ENCODE measurements around the gene OTOG. TPM values are rescaled to one million over a fixed set of nuclear protein-coding genes. Genes with fewer than 3 reads are reported as not detected.
A peak's percentile ranks its signal among the peaks of the same experiment; 100 is the strongest.

Gene OTOG
- total RNA-seq, 1 experiment from 2014 or later, result 0.69 TPM

DNA sequence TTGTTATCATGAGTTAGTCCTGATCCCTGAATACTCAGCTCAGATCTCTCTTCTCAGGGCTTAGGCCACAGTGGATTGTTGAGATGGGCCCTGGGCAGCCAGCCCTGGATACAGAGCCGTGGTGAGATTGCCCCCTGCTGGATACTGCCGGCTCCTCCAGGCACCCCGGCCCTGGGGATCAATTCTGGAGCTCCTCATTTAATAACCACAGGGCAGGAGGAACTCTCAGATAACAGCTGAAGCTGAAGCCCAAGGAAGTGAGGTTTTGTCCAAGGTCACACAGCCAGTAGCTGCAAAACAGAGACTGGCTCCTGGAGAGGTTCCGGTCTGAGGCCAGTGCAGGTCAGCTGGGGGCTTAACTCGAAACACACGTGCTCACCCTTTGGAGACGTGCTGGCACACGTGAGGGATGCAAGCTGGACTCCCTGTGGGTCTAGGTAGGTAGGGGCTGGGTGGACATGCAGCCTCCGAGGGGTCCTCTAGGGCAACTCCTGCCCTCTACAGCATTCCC, 18.8 kb upstream of the OTOG start:
- H3K27me3 ChIP-seq (ENCODE audit: control insufficient read depth, insufficient read depth, low read length), result no peaks in the 10 kb centered on the region
- H3K4me3 ChIP-seq (ENCODE audit: insufficient read depth, low read depth, low read length), result no peak overlapping the region
- DNase-seq, result peak; percentile 95
- H3K36me3 ChIP-seq (replicated peaks; ENCODE audit: control insufficient read depth, insufficient read depth, low read length), result no peaks in the 10 kb centered on the region

DNA sequence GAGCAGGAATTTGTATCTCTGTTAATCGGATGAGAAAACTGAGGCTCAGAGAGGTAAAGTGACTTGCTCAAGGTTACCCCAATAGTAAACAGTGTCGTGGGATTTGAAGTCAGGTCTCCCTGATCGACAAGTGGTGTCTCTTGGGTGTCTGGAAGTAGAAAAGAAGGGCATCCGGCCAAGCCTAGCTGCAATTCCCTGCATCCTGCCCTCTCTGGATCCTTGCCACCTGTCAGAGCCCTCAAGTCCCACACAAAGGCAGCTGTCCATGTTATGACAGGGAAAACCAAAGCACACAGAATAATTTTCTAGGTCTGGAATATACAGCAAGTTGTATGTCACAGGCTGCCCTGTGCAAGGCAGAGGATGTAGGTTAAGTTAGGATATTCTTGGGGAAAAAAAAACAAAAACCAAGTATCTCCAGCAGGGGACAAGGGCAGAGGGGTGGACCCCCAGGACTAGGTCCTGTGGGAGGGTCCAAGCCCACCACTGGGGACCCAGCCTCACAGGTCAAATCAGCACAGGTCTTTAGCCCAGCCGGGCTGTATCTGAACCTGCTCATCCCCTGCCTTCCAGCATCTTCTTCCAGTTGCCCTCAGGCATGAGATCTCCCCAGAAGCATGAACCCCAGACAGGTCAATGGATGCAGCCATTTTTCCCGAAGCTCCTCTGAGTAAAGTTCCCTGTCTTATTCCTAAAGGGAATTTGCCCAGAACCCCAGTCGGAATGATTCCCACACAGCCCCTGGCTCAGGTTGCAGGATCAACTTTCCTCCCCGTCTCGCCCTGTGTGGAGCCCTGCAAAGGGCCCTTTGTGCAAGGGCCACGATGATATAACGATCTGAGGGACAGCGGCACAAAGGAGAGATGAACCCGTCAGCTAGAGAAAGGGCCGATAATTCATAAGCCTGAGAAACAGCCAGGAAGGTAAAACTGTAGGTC, 17.9 kb upstream of the OTOG start:
- no peak overlapping the region for H3K4me3 ChIP-seq (ENCODE audit: insufficient read depth, low read depth, low read length)
- H3K27me3 ChIP-seq (ENCODE audit: control insufficient read depth, insufficient read depth, low read length), result no peaks in the 10 kb centered on the region
- no peak for DNase-seq
- H3K36me3 ChIP-seq (replicated peaks; ENCODE audit: control insufficient read depth, insufficient read depth, low read length), result no peaks in the 10 kb centered on the region

- H3K27me3 ChIP-seq (ENCODE audit: control insufficient read depth, insufficient read depth, low read length), result no peaks in the 10 kb centered on the region
- no peaks in the 10 kb centered on the region for H3K36me3 ChIP-seq (replicated peaks; ENCODE audit: control insufficient read depth, insufficient read depth, low read length)
These were observed 17.2 kb upstream of the OTOG start for GRCh38 chr11:17529844-17530185.

DNA sequence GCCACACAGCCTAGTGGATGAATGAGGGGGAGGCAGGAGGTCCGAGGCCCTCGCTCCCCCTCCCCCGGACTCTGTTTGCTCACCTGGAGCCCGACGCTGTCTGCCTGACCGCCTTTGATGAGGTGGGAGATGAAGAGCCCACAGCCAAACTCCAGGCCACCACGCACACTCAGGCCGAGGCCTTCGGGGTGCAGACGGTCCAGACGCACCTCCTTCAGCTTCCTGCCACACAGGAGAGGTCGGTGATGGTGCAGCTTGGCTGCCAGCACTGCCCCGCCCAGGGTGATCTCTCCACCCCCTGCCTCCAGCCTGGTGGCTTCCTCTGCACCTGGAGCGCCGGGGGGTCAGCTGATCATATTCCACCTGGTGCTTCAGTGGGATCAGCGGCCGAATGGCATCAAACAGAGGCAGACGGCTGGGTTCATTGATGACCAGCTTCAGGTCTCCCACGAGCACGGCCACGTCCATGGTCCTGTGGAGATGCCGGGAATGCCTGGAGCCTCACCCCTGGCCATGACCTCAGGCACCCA, 15.9 kb upstream of the OTOG start:
- Histone ChIP-seq H3K36me3 (replicated peaks; ENCODE audit: control insufficient read depth, insufficient read depth, low read length) (no peaks in the 10 kb centered on the region), H3K4me3 (ENCODE audit: insufficient read depth, low read depth, low read length) (no peak overlapping the region), H3K27me3 (ENCODE audit: control insufficient read depth, insufficient read depth, low read length) (no peaks in the 10 kb centered on the region)
- DNase-seq, result no peak

More at GRCh38 chr11:17529844-17530185, 17.2 kb upstream of the OTOG start:
- no peak for DNase-seq
- H3K4me3 ChIP-seq (ENCODE audit: insufficient read depth, low read depth, low read length), result no peak overlapping the region

DNA sequence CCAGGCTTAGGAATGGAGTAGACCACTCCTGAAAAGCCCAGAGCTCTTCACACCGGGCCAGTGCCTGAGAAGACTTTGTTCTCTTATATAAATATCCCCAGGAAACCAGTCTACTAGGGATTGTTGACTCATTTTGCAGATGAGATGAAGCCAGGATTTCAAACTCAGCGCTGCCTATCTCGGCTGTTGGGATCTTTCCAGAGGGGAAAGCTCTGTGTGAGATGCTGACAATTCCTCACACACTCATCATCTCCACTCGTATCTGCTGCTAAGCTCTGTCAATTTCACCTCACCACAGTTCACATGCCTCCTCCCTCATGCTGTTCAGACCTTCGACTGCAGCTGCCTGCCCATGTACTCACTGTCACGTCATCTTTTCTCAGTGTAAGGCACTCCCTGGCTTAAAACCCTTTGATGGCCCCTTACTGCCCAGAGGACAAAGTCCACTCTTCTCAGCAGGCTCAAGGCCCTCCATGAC, 15.4 kb upstream of the OTOG start:
- Histone ChIP-seq H3K4me3 (ENCODE audit: insufficient read depth, low read depth, low read length) (no peak overlapping the region), H3K36me3 (replicated peaks; ENCODE audit: control insufficient read depth, insufficient read depth, low read length) (no peaks in the 10 kb centered on the region), H3K27me3 (ENCODE audit: control insufficient read depth, insufficient read depth, low read length) (no peaks in the 10 kb centered on the region)
- no peak for DNase-seq

DNA sequence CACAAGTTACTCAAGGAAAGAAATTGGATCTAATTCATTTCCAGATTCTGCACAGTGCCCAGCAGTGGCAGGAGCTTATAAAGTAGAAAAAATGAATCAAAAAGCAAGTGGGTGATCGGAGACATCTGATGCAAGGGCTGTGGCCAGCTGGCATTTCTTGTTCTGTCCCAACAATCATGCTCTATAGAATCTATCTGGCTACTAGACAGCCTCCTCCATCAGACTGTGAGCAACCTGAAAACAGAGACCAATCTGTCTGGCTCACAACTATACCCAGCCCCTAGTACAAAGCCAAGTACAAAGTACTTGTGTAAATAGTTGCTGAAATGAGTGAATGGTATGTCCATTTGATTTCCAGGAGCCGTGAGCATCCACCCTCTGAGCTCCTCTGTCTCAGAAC, 14.3 kb upstream of the OTOG start:
- Histone ChIP-seq H3K4me3 (ENCODE audit: insufficient read depth, low read depth, low read length) (no peak overlapping the region), H3K27me3 (ENCODE audit: control insufficient read depth, insufficient read depth, low read length) (no peaks in the 10 kb centered on the region), H3K36me3 (replicated peaks; ENCODE audit: control insufficient read depth, insufficient read depth, low read length) (no peaks in the 10 kb centered on the region)
- DNase-seq, result no peak

DNA sequence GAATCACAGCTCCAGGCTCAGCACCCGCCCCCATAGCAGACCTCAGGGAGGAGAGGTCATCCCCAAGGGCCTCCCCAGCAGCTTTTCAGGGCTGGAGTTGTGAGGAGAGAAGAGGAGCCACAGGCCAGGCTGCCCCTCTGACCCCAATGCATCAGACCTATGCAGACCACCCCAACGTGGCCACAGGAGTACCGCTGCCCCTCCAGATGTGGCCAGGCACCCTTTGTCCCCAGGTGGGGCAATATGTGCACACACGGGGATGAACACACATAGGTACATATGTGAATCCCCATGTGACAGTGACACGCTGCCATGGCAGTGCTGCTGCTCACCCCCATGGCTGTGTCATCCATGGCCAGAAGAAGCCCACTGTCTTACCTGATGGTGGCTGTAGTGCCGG, 13.7 kb upstream of the OTOG start:
- Histone ChIP-seq H3K36me3 (replicated peaks; ENCODE audit: control insufficient read depth, insufficient read depth, low read length) (no peaks in the 10 kb centered on the region), H3K4me3 (ENCODE audit: insufficient read depth, low read depth, low read length) (no peak overlapping the region), H3K27me3 (ENCODE audit: control insufficient read depth, insufficient read depth, low read length) (no peaks in the 10 kb centered on the region)
- DNase-seq, result no peak

GRCh38 chr11:17533778-17534415, 13.2 kb upstream of the OTOG start:
- no peak overlapping the region for H3K4me3 ChIP-seq (ENCODE audit: insufficient read depth, low read depth, low read length)
- H3K36me3 ChIP-seq (replicated peaks; ENCODE audit: control insufficient read depth, insufficient read depth, low read length), result no peaks in the 10 kb centered on the region
- DNase-seq, result no peak
- no peaks in the 10 kb centered on the region for H3K27me3 ChIP-seq (ENCODE audit: control insufficient read depth, insufficient read depth, low read length)

- Histone ChIP-seq H3K4me3 (ENCODE audit: insufficient read depth, low read depth, low read length) (no peak overlapping the region), H3K36me3 (replicated peaks; ENCODE audit: control insufficient read depth, insufficient read depth, low read length) (no peaks in the 10 kb centered on the region), H3K27me3 (ENCODE audit: control insufficient read depth, insufficient read depth, low read length) (no peaks in the 10 kb centered on the region)
- DNase-seq, result no peak
These were observed 11.6 kb upstream of the OTOG start for GRCh38 chr11:17535488-17535887.

GRCh38 chr11:17537261-17537660, 9.8 kb upstream of the OTOG start:
- Histone ChIP-seq H3K36me3 (replicated peaks; ENCODE audit: control insufficient read depth, insufficient read depth, low read length) (no peaks in the 10 kb centered on the region), H3K27me3 (ENCODE audit: control insufficient read depth, insufficient read depth, low read length) (no peaks in the 10 kb centered on the region; the same call in 1 of the 2 replicates), H3K4me3 (ENCODE audit: insufficient read depth, low read depth, low read length) (no peak overlapping the region)
- no peak for DNase-seq

DNA sequence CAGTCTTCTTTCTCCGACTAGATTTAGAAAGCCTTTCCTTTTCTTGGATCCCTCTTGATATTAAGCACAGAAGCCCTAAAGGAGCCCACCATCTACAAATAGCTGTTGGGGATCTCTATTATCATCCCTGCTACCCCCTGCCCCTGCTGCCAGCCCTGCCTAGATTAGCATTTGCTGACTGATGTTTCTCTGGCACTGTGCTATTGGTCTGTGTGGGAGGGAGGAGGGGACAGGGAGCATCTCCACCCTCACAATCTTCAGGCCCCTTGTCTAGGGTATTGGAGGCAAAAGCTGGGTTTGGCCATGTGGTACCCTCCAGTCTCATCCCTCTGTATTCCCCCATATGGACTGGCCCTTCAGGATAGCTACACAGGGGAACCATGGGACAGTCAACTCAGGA, 9.0 kb upstream of the OTOG start:
- Histone ChIP-seq H3K27me3 (ENCODE audit: control insufficient read depth, insufficient read depth, low read length) (peaks cover 4% of the 10 kb centered on the region; the same call in 1 of the 2 replicates), H3K4me3 (ENCODE audit: insufficient read depth, low read depth, low read length) (no peak overlapping the region), H3K36me3 (replicated peaks; ENCODE audit: control insufficient read depth, insufficient read depth, low read length) (no peaks in the 10 kb centered on the region)
- peak; percentile 64 for DNase-seq

DNA sequence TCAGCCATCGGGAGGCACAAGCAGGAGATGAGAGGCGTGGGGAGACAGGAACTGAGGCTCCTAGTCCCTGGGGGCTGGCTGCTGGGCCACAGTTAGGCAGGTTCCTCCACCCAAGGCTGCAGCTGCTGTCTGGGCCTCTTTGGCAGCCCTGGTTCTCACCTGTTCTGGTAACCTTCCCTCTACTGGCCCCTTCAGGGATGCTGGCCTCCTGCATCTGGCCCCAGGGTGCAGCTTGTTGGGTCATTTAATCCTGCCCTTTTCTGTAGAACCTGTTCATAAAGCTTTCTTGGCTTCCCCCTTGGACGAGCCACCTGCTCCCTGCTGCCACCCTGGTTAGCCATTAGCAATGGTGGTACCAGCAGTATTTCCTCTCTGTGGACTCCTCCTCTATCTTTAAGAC, 8.3 kb upstream of the OTOG start:
- no peak for DNase-seq
- no peak overlapping the region for H3K4me3 ChIP-seq (ENCODE audit: insufficient read depth, low read depth, low read length)
- H3K36me3 ChIP-seq (replicated peaks; ENCODE audit: control insufficient read depth, insufficient read depth, low read length), result no peaks in the 10 kb centered on the region
- peaks cover 7% of the 10 kb centered on the region for H3K27me3 ChIP-seq (ENCODE audit: control insufficient read depth, insufficient read depth, low read length)

DNA sequence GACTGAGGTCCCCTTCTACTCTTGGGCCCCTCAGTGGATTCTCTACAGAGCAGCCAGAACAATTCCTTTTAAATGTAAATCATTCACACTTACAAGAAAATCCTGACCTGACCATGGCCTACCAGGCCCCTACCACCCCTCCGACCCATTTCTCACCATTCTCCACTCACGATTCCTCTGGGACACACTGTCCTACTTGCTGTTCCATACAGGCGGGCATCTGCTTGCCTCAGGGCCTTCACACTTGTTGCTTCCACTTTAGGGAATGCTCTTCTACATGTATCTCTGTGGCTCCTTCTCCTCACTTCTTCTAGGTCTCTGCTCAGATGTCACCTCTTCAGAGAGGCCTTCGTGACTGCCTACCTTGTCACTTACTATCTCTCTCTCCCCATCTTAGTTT, 6.3 kb upstream of the OTOG start:
- DNase-seq, result no peak
- Histone ChIP-seq H3K36me3 (replicated peaks; ENCODE audit: control insufficient read depth, insufficient read depth, low read length) (no peaks in the 10 kb centered on the region), H3K27me3 (ENCODE audit: control insufficient read depth, insufficient read depth, low read length) (peaks cover 16% of the 10 kb centered on the region), H3K4me3 (ENCODE audit: insufficient read depth, low read depth, low read length) (no peak overlapping the region)

DNA sequence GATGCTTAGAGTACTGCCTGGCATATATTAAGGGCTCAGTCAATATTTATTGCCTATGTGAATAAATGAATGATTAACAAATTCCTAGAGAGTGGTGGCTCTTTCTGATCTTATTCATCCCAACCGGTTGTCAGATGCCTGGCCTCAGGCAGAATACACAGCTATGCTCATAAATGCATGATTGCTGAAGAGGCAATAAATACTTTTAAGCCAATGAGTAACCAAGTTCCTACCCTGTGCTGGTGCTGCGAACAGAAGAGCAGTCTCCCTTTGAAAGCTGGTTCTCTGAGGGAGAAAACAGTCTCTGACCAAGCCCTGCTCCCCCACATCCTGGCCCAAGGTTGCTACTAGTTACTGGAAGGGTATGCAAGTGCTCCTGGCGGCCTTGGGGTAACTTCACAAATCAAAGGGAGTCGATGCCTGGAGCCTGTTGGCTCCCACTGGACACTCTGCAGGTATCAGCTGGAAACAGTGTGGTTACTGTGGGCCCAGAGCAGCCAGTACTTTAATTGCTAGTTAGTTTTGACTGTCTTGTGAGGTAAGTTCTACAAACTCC, 5.7 kb upstream of the OTOG start:
- Histone ChIP-seq H3K4me3 (ENCODE audit: insufficient read depth, low read depth, low read length) (no peak overlapping the region), H3K27me3 (ENCODE audit: control insufficient read depth, insufficient read depth, low read length) (peaks cover 16% of the 10 kb centered on the region), H3K36me3 (replicated peaks; ENCODE audit: control insufficient read depth, insufficient read depth, low read length) (no peaks in the 10 kb centered on the region)
- no peak for DNase-seq
